ENCODE data around the gene MFSD1. TPM values are rescaled to one million over a fixed set of nuclear protein-coding genes. Genes with fewer than 3 reads are reported as not detected.

The MFSD1 gene
- total and polyA plus RNA-seq, 7 donors = 25.2 to 58.5 (median 54.1) TPM

DNA sequence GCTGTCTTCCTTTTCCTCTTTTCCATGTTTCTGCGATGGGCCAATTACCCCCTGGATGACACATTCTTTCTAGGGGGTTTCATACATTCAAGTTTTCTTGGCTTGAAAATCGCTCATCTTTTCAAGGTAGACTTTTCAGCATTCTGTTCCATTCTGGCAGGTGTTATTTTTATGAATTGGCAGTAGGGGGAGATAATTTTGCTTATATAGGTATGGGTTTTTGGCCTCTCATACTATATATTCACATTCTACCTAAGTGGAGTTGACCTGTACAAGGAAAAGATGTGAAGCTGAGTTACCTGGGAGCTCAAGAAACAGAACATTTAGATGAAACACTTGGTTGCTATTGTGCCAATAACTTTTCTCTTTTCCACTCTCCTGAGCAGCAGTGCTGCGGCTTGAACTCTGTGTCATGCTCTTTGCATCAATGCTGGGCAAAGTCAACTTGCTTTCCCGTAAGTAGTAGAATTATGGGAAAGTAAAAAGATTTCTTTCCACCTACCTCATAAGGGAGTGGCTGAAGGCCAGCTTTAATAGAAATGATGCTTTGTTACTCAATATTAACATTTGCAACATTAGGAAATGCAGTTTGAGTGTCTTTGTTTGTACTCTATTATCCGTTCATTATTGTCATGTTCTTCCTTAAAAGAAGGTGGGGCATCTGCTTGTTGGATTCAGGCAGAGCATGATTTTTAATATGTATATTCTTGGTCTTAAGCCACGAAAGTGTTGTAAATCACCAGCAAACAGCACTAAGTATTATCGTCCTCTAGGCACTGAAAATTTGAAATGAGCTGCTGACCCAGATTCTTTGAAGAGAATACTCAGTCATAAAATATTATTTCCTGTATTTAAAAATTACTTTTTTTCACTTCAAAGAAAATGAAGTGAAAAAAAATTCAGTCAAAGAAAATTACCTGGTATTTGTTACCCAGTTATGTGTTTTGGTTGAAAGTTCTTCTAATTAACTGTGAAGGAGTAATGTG lies 27.7 kb upstream of the MFSD1 start:
- DNase-seq = no peak
- no peak overlapping the region for H3K4me3 ChIP-seq
- H3K4me1 ChIP-seq = peaks cover 0 to 89% (median 80%) of the 10 kb centered on the region in 4 donors
- TF ChIP-seq POLR2A (IDR thresholded peaks at IDR 0.05) = no peak
- TF ChIP-seq CTCF (IDR thresholded peaks at IDR 0.05) = no peak
- TF ChIP-seq EP300 (IDR thresholded peaks at IDR 0.05) = peak in 2 of 4 donors; percentile 74 to 87
- peak; percentile 48 to 77 (median 59) for TF ChIP-seq POLR2AphosphoS5 (IDR thresholded peaks at IDR 0.05)
- peak overlapping the region; percentile 20 to 57 (median 55) for H3K27ac ChIP-seq
- WGBS, 2 donors = 60 to 74% methylated on average over 7 of the region's 7 CpGs
- intact Hi-C loops (cut with DNase I) = no loop called here
- H3K36me3 ChIP-seq = no peaks in the 10 kb centered on the region
- no peaks in the 10 kb centered on the region for H3K9me3 ChIP-seq
- H3K27me3 ChIP-seq = no peaks in the 10 kb centered on the region

DNA sequence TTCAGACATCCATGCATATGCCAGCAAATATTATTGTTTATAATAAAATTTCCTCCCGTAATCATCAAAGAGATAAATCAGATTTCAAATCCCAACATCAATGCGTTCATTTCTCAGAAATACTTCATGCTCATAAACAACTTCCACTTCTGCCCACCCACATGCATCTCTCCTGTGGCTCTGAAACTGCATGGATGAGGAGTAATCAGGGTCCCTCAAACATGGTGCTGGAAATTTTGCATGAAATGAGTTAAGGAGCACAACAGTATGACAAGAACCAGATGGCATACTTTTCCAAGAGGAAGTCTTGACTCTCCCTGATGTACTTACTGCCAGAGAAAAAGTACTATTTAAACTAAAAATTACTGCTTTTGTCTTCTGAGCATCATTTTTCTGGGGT lies 26.9 kb upstream of the MFSD1 start:
- H3K27ac ChIP-seq = peak overlapping the region; percentile 20 to 57 (median 55)
- no peaks in the 10 kb centered on the region for H3K36me3 ChIP-seq
- H3K4me1 ChIP-seq = peaks cover 0 to 81% (median 73%) of the 10 kb centered on the region in 4 donors
- H3K27me3 ChIP-seq = no peaks in the 10 kb centered on the region
- H3K9me3 ChIP-seq = no peaks in the 10 kb centered on the region
- intact Hi-C loops (cut with DNase I) = no loop called here
- WGBS, 2 donors = 74 to 82% methylated on average over 2 of the region's 2 CpGs
- TF ChIP-seq POLR2A (IDR thresholded peaks at IDR 0.05) = no peak
- peak in 3 of 4 donors; percentile 21 to 55 (median 54) for TF ChIP-seq POLR2AphosphoS5 (IDR thresholded peaks at IDR 0.05)
- DNase-seq = no peak
- no peak overlapping the region for H3K4me3 ChIP-seq

DNA sequence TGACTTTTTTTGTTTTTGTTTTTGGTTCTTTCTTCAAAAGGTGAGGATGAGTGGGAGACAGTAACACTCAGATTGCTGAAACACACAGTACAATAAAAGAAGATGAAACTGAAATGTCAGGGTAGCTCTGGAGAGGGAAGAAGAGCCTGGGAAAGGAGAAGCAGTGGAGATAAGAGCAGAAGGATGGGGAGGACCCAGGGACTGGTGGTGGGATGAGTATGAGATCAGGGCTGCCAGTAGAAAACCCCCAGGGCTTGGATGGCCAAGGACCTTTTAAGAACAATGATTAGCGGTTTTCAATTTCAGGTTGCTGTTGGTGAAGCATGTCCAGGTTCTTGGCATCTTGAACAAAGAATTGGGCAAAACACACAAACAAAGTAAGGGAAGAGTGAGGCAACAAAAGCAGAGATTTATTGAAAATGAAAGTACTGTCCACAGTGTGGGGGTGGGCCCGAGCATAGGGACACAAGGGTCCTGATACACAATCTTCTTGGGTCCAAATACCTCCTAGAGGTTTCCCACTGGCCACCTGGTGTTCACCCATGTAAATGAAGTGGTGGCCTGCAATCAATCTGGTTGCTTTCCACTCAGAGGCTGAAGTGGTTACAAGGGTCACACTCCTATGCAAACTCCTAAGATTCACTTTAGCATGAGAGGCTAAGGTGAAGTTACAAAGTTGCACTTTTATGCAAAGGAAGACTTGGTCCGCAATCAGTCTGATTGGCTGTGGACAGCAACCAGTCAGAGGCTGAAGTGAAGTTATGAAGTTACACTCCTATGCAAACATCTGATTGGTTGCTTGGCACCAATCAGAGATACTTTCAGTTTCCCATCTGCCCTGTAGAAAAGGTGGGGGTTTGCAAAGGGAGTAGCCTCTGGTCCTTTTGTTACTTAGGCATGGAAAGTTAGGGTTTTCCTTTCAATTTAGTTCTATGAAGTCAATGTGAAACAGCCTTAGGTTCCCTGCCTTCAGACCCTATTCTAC lies 26.1 kb upstream of the MFSD1 start:
- 94 to 95% methylated on average over 3 of the region's 3 CpGs for WGBS, 2 donors

GRCh38 chr3:158776531-158776930 lies 25.3 kb upstream of the MFSD1 start:
- intact Hi-C loops (cut with DNase I) = no loop called here
- H3K27ac ChIP-seq = peak overlapping the region; percentile 14 to 57 (median 43)
- no peaks in the 10 kb centered on the region for H3K36me3 ChIP-seq
- no peaks in the 10 kb centered on the region for H3K9me3 ChIP-seq
- peaks cover 0 to 66% (median 58%) of the 10 kb centered on the region in 4 donors for H3K4me1 ChIP-seq
- no peak for DNase-seq
- no peaks in the 10 kb centered on the region for H3K27me3 ChIP-seq
- WGBS, 2 donors = 87 to 96% methylated on average over 7 of the region's 7 CpGs
- TF ChIP-seq POLR2A (IDR thresholded peaks at IDR 0.05) = no peak
- no peak for TF ChIP-seq POLR2AphosphoS5 (IDR thresholded peaks at IDR 0.05)
- TF ChIP-seq EP300 (IDR thresholded peaks at IDR 0.05) = no peak
- no peak for TF ChIP-seq CTCF (IDR thresholded peaks at IDR 0.05)
- no peak overlapping the region for H3K4me3 ChIP-seq

More for the DNA sequence above, 26.1 kb upstream of the MFSD1 start:
- TF ChIP-seq POLR2A (IDR thresholded peaks at IDR 0.05) = no peak
- no peak for TF ChIP-seq POLR2AphosphoS5 (IDR thresholded peaks at IDR 0.05)
- TF ChIP-seq CTCF (IDR thresholded peaks at IDR 0.05) = no peak
- TF ChIP-seq EP300 (IDR thresholded peaks at IDR 0.05) = no peak
- Histone ChIP-seq H3K4me1 (peaks cover 0 to 74% (median 66%) of the 10 kb centered on the region in 4 donors), H3K36me3 (no peaks in the 10 kb centered on the region), H3K27ac (peak overlapping the region in 3 of 4 donors; percentile 14 to 57 (median 56)), H3K4me3 (no peak overlapping the region), H3K27me3 (no peaks in the 10 kb centered on the region), H3K9me3 (no peaks in the 10 kb centered on the region)
- intact Hi-C loops (cut with DNase I) = no loop called here
- DNase-seq = no peak
